ENCODE measurements around the gene STARD7. TPM values are rescaled to one million over a fixed set of nuclear protein-coding genes. Genes with fewer than 3 reads are reported as not detected.
"Not testable (repeated sequence)": the region's sequence is repeated elsewhere in the genome, so short reads cannot be mapped to it uniquely, and the experiment has no call there.

Gene STARD7
- total RNA-seq, 2 donors from 2014 or later, result 68.5 to 91.3 TPM

GRCh38 chr2:96225016-96225533 lies 16.4 kb upstream of the STARD7 start:
- no peak overlapping the region for H3K27ac ChIP-seq
- whole genome bisulfite sequencing, 2 donors, result 58 to 69% methylated on average over 3 of the region's 3 CpGs
- no peak for DNase-seq
- intact Hi-C loops (cut with DNase I), result no loop called here
- peaks cover 3% of the 10 kb centered on the region for H3K4me1 ChIP-seq
- H3K36me3 ChIP-seq (replicated peaks in 1 of 2; ENCODE audit: insufficient read depth in 1 of 2, low read depth in 2 of 2), result no peaks in the 10 kb centered on the region
- TF ChIP-seq POLR2A (IDR thresholded peaks at IDR 0.05), result no peak
- TF ChIP-seq CTCF (IDR thresholded peaks at IDR 0.05), result no peak
- H3K4me3 ChIP-seq, result no peak overlapping the region
- no peak for ATAC-seq
- no peaks in the 10 kb centered on the region for H3K27me3 ChIP-seq
- H3K9me3 ChIP-seq, result no peaks in the 10 kb centered on the region

- ATAC-seq; intact Hi-C loops (cut with DNase I): not testable (repeated sequence)
- WGBS, 2 donors, result 58 to 74% methylated on average over 1 of the region's 1 CpG
These were observed 12.5 kb upstream of the STARD7 start for GRCh38 chr2:96221106-96221505.

GRCh38 chr2:96219959-96220358 lies 11.3 kb upstream of the STARD7 start:
- H3K4me1 ChIP-seq; ATAC-seq; H3K4me3 ChIP-seq; intact Hi-C loops (cut with DNase I); H3K27me3 ChIP-seq; H3K27ac ChIP-seq; H3K9me3 ChIP-seq; H3K36me3 ChIP-seq (replicated peaks in 1 of 2; ENCODE audit: insufficient read depth in 1 of 2, low read depth in 2 of 2); DNase-seq: not testable (repeated sequence)
- 28 to 53% methylated on average over 2 to 4 of the region's 4 CpGs for WGBS, 2 donors

More at GRCh38 chr2:96221106-96221505, 12.5 kb upstream of the STARD7 start:
- not testable (repeated sequence) for H3K27me3 ChIP-seq; DNase-seq; H3K4me1 ChIP-seq; H3K9me3 ChIP-seq; H3K36me3 ChIP-seq (replicated peaks in 1 of 2; ENCODE audit: insufficient read depth in 1 of 2, low read depth in 2 of 2); H3K27ac ChIP-seq; H3K4me3 ChIP-seq

DNA sequence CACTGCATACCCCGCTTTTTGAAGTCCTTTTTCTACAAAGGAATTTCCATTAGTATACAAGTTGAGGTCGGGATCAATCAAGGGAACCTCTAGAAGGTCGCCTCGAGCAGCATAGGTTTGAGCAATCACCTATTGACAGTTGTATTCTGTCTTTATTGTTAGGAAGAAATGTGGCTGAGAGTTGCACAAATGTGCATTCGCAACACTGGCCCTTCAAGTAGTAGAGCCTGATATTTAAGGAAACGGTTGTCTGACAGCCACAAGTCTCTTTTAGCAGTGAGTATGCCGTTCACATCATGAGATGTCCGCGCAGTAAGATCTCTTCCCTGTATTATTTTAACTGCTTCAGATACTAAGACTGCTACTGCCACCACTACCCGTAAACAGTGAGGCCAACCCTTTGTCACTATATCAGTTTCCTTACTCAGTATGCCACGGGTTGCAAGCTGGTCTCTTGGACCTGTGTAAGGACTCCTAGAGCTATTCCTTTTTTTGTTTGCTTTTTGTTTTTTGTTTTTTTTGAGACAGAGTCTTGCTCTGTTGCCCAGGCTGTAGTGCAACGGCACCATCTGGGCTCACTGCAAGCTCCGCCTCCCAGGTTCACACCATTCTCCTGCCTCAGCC lies 10.0 kb upstream of the STARD7 start:
- DNase-seq (no peak), ATAC-seq (no peak)
- no peak overlapping the region for H3K27ac ChIP-seq
- H3K36me3 ChIP-seq (replicated peaks in 1 of 2; ENCODE audit: insufficient read depth in 1 of 2, low read depth in 2 of 2), result no peaks in the 10 kb centered on the region
- no peak for TF ChIP-seq CTCF (IDR thresholded peaks at IDR 0.05)
- TF ChIP-seq POLR2A (IDR thresholded peaks at IDR 0.05), result no peak
- H3K4me3 ChIP-seq, result no peak overlapping the region
- peaks cover 8% of the 10 kb centered on the region for H3K4me1 ChIP-seq
- WGBS, 2 donors, result 87 to 90% methylated on average over 13 of the region's 13 CpGs
- intact Hi-C loops (cut with DNase I), result no loop called here
- no peaks in the 10 kb centered on the region for H3K9me3 ChIP-seq
- no peaks in the 10 kb centered on the region for H3K27me3 ChIP-seq

DNA sequence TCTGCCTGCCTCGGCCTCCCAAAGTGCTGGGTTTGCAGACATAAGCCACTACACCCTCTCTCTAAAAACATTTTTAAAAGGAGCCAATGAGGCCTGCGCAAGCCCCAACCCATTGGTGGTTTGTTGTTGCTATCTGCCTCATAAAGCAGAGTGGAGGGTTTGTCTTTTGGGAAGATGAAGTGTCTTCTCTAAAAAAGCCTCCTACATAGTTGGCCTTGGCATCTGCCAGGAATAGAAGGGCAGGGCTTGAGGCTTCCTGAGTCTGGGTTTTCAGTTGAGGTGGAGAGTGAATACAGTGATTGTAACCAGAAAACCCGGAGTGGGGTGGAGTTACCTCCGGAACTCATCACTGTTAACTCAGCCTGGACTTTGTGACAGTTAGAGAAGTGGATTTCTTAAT lies 5.9 kb upstream of the STARD7 start:
- Histone ChIP-seq H3K27ac (no peak overlapping the region), H3K27me3 (no peaks in the 10 kb centered on the region), H3K36me3 (replicated peaks in 1 of 2; ENCODE audit: insufficient read depth in 1 of 2, low read depth in 2 of 2) (no peaks in the 10 kb centered on the region), H3K4me1 (peaks cover 7% of the 10 kb centered on the region), H3K9me3 (no peaks in the 10 kb centered on the region), H3K4me3 (no peak overlapping the region)
- TF ChIP-seq POLR2A (IDR thresholded peaks at IDR 0.05), result no peak
- TF ChIP-seq CTCF (IDR thresholded peaks at IDR 0.05), result no peak
- DNase-seq, result no peak
- intact Hi-C loops (cut with DNase I), result loop anchor here (5.0 kb wide), 1 partner anchor 38 kb away; no protein-coding TSS in a partner anchor
- ATAC-seq, result no peak
- 89 to 98% methylated on average over 3 to 4 of the region's 4 CpGs for WGBS, 2 donors

DNA sequence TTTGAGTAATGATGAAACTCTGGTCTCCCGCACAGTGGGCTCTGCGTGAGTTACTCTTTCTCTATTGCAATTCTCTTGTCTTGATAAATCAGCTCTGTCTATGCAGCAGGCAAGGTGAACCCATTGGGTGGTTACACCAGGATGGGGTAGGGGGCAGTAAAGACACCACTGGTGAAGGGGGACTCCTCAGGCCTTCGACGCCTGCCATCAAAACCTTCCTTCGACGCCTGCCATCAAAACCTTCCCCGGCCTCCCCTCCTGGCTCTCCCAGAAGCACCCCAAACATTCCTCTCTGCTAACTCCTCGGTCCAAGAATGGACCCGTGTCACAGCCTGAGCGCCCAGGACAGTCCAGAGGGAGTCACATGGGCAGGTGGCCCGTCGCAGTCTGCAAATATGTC lies 4.8 kb upstream of the STARD7 start:
- no peak for ATAC-seq
- intact Hi-C loops (cut with DNase I), result loop anchor here (5.0 kb wide), 1 partner anchor 39 kb away; no protein-coding TSS in a partner anchor
- WGBS, 2 donors, result 94% methylated on average over 12 of the region's 12 CpGs

More for the DNA sequence above, 4.8 kb upstream of the STARD7 start:
- DNase-seq, result no peak
- no peak overlapping the region for H3K27ac ChIP-seq
- no peaks in the 10 kb centered on the region for H3K36me3 ChIP-seq (replicated peaks in 1 of 2; ENCODE audit: insufficient read depth in 1 of 2, low read depth in 2 of 2)
- no peak overlapping the region for H3K4me3 ChIP-seq
- H3K4me1 ChIP-seq, result peaks cover 13% of the 10 kb centered on the region
- H3K9me3 ChIP-seq, result no peaks in the 10 kb centered on the region
- H3K27me3 ChIP-seq, result no peaks in the 10 kb centered on the region
- TF ChIP-seq CTCF (IDR thresholded peaks at IDR 0.05) (no peak), POLR2A (IDR thresholded peaks at IDR 0.05) (no peak)

Measured in body of pancreas (tissue), 4 donors.